Activated T-cell treated with anti-CD3 and anti-CD28 coated beads, Interleukin-2, amount 50 U/mL, for 24 hours (primary cell): ENCODE data around the gene KRT74.

Experiments
- DNase-seq: peaks from one replicate; pipeline ENCODE4 v3.0.0-alpha.2; 2020
- H3K27ac Mint-ChIP-seq: 2 replicates; pipeline ENCODE4 v1.8.0; 2020; ENCODE audit warnings: mild to moderate bottlenecking, mixed read lengths
- H3K27me3 Mint-ChIP-seq: 2 replicates; pipeline ENCODE4 v1.8.0; 2020; ENCODE audit warnings: mixed read lengths
- H3K36me3 Mint-ChIP-seq: 2 replicates; pipeline ENCODE4 v1.8.0; 2020; ENCODE audit warnings: low read depth, mixed read lengths
- H3K4me1 Mint-ChIP-seq: 2 replicates; pipeline ENCODE4 v1.8.0; 2020; ENCODE audit warnings: low read depth, mixed read lengths
- H3K4me3 Mint-ChIP-seq: 2 replicates; pipeline ENCODE4 v1.8.0; 2020; ENCODE audit warnings: mild to moderate bottlenecking, moderate library complexity, mixed read lengths
- H3K9me3 Mint-ChIP-seq: 2 replicates; pipeline ENCODE4 v1.8.0; 2020; ENCODE audit warnings: mixed read lengths

KRT74 gene

GRCh38 chr12:52529417-52529816 is 44.2 kb downstream of the KRT74 start:
- Mint-ChIP-seq H3K9me3 (no peaks in the 10 kb centered on the region), H3K27me3 (no peaks in the 10 kb centered on the region), H3K27ac (no peak overlapping the region), H3K4me1 (no peaks in the 10 kb centered on the region), H3K4me3 (no peak overlapping the region), H3K36me3 (no peaks in the 10 kb centered on the region)
- no peak for DNase-seq

- DNase-seq: peak; percentile 6
- Mint-ChIP-seq H3K27me3 (no peaks in the 10 kb centered on the region), H3K36me3 (no peaks in the 10 kb centered on the region), H3K4me1 (no peaks in the 10 kb centered on the region), H3K27ac (no peak overlapping the region), H3K4me3 (no peak overlapping the region), H3K9me3 (no peaks in the 10 kb centered on the region)
These were observed 45.0 kb downstream of the KRT74 start for GRCh38 chr12:52528641-52529143.

GRCh38 chr12:52527121-52527800 is 46.4 kb downstream of the KRT74 start:
- no peak overlapping the region for H3K4me3 Mint-ChIP-seq
- no peak overlapping the region for H3K27ac Mint-ChIP-seq
- no peak for DNase-seq
- H3K27me3 Mint-ChIP-seq: no peaks in the 10 kb centered on the region
- no peaks in the 10 kb centered on the region for H3K9me3 Mint-ChIP-seq
- H3K36me3 Mint-ChIP-seq: no peaks in the 10 kb centered on the region
- H3K4me1 Mint-ChIP-seq: no peaks in the 10 kb centered on the region

GRCh38 chr12:52526511-52526951 is 47.1 kb downstream of the KRT74 start:
- Mint-ChIP-seq H3K4me3 (no peak overlapping the region), H3K27me3 (no peaks in the 10 kb centered on the region), H3K9me3 (no peaks in the 10 kb centered on the region), H3K27ac (no peak overlapping the region), H3K4me1 (no peaks in the 10 kb centered on the region), H3K36me3 (no peaks in the 10 kb centered on the region)
- DNase-seq: peak; percentile 19

- Mint-ChIP-seq H3K27ac (no peak overlapping the region), H3K4me1 (no peaks in the 10 kb centered on the region), H3K36me3 (no peaks in the 10 kb centered on the region), H3K4me3 (no peak overlapping the region), H3K27me3 (no peaks in the 10 kb centered on the region), H3K9me3 (no peaks in the 10 kb centered on the region)
- peak; percentile 19 for DNase-seq
These were observed 47.8 kb downstream of the KRT74 start for GRCh38 chr12:52525661-52526499.

- H3K27me3 Mint-ChIP-seq: no peaks in the 10 kb centered on the region
- no peak for DNase-seq
- H3K9me3 Mint-ChIP-seq: no peaks in the 10 kb centered on the region
- no peak overlapping the region for H3K4me3 Mint-ChIP-seq
- H3K36me3 Mint-ChIP-seq: no peaks in the 10 kb centered on the region
- no peak overlapping the region for H3K27ac Mint-ChIP-seq
- H3K4me1 Mint-ChIP-seq: no peaks in the 10 kb centered on the region
These were observed 48.6 kb downstream of the KRT74 start for GRCh38 chr12:52524898-52525591.

- Mint-ChIP-seq H3K36me3 (no peaks in the 10 kb centered on the region), H3K4me3 (no peak overlapping the region), H3K27ac (no peak overlapping the region), H3K27me3 (no peaks in the 10 kb centered on the region), H3K9me3 (no peaks in the 10 kb centered on the region), H3K4me1 (no peaks in the 10 kb centered on the region)
- DNase-seq: no peak
These were observed 49.3 kb downstream of the KRT74 start for GRCh38 chr12:52524241-52524897.

GRCh38 chr12:52523824-52524223 is 49.8 kb downstream of the KRT74 start:
- Mint-ChIP-seq H3K36me3 (no peaks in the 10 kb centered on the region), H3K9me3 (no peaks in the 10 kb centered on the region), H3K27me3 (no peaks in the 10 kb centered on the region), H3K27ac (no peak overlapping the region), H3K4me3 (no peak overlapping the region), H3K4me1 (no peaks in the 10 kb centered on the region)
- no peak for DNase-seq

GRCh38 chr12:52522346-52523011 is 51.2 kb downstream of the KRT74 start:
- no peaks in the 10 kb centered on the region for H3K9me3 Mint-ChIP-seq
- H3K27me3 Mint-ChIP-seq: no peaks in the 10 kb centered on the region
- no peak for DNase-seq
- H3K27ac Mint-ChIP-seq: no peak overlapping the region
- no peaks in the 10 kb centered on the region for H3K4me1 Mint-ChIP-seq
- no peak overlapping the region for H3K4me3 Mint-ChIP-seq
- no peaks in the 10 kb centered on the region for H3K36me3 Mint-ChIP-seq

GRCh38 chr12:52521568-52522266 is 51.9 kb downstream of the KRT74 start:
- H3K9me3 Mint-ChIP-seq: no peaks in the 10 kb centered on the region
- H3K4me3 Mint-ChIP-seq: no peak overlapping the region
- H3K27ac Mint-ChIP-seq: no peak overlapping the region
- no peaks in the 10 kb centered on the region for H3K36me3 Mint-ChIP-seq
- H3K4me1 Mint-ChIP-seq: no peaks in the 10 kb centered on the region
- no peaks in the 10 kb centered on the region for H3K27me3 Mint-ChIP-seq
- no peak for DNase-seq

GRCh38 chr12:52521175-52521567 is 52.5 kb downstream of the KRT74 start:
- Mint-ChIP-seq H3K27me3 (no peaks in the 10 kb centered on the region), H3K27ac (no peak overlapping the region), H3K4me1 (no peaks in the 10 kb centered on the region), H3K36me3 (no peaks in the 10 kb centered on the region), H3K9me3 (no peaks in the 10 kb centered on the region), H3K4me3 (no peak overlapping the region)
- no peak for DNase-seq

GRCh38 chr12:52519826-52520662 is 53.6 kb downstream of the KRT74 start, which contains the start of gene KRT5:
TSS of gene KRT5 (minus strand) at chr12:52520394. CDS start at chr12:52520296, 98 bp downstream.
- Mint-ChIP-seq H3K27ac (no peak within 1 kb of the TSS), H3K4me3 (no peak within 1 kb of the TSS), H3K36me3 (no peaks in the 10 kb centered on the region), H3K27me3 (no peaks in the 10 kb centered on the region), H3K9me3 (no peaks in the 10 kb centered on the region), H3K4me1 (no peaks in the 10 kb centered on the region)
- DNase-seq: no peak

GRCh38 chr12:52519387-52519703 is 54.3 kb downstream of the KRT74 start:
- Mint-ChIP-seq H3K36me3 (no peaks in the 10 kb centered on the region), H3K4me1 (no peaks in the 10 kb centered on the region), H3K9me3 (no peaks in the 10 kb centered on the region), H3K4me3 (no peak overlapping the region), H3K27ac (no peak overlapping the region), H3K27me3 (no peaks in the 10 kb centered on the region)
- no peak for DNase-seq
